ENCODE results near the gene FBXL13. TPM values are rescaled to one million over a fixed set of nuclear protein-coding genes. Genes with fewer than 3 reads are reported as not detected.

FBXL13 gene
- total RNA-seq, 1 donor from 2014 or later = 2.1 TPM

DNA sequence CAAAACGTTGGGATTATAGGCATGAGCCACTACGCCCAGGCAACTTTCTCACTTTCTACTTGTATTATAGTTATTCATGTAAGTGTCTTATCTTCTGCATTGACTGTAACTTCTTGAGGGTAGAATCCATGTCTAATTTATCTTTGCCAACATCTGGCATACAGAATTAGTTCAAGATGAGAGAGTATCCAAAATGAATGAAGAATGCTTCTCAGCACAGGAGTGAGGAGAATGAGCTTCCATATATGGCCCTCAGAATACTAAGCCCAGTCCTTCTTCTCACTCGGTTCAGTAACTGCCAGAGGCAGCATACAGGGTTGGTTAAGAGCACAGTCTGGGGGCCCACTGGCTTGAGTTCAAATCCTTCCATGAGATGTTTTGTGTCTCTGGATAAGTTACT, 236.8 kb downstream of the FBXL13 start:
- no peaks in the 10 kb centered on the region for H3K4me1 Mint-ChIP-seq
- H3K9me3 Mint-ChIP-seq = peaks cover 4% of the 10 kb centered on the region
- no peak overlapping the region for H3K4me3 Mint-ChIP-seq
- no peak for DNase-seq (ENCODE audit: low read depth, low spot score)
- H3K27me3 Mint-ChIP-seq (ENCODE audit: low read depth) = no peaks in the 10 kb centered on the region
- H3K36me3 Mint-ChIP-seq (ENCODE audit: low read depth) = peaks cover 14% of the 10 kb centered on the region
- TF ChIP-seq, protein P1, sequence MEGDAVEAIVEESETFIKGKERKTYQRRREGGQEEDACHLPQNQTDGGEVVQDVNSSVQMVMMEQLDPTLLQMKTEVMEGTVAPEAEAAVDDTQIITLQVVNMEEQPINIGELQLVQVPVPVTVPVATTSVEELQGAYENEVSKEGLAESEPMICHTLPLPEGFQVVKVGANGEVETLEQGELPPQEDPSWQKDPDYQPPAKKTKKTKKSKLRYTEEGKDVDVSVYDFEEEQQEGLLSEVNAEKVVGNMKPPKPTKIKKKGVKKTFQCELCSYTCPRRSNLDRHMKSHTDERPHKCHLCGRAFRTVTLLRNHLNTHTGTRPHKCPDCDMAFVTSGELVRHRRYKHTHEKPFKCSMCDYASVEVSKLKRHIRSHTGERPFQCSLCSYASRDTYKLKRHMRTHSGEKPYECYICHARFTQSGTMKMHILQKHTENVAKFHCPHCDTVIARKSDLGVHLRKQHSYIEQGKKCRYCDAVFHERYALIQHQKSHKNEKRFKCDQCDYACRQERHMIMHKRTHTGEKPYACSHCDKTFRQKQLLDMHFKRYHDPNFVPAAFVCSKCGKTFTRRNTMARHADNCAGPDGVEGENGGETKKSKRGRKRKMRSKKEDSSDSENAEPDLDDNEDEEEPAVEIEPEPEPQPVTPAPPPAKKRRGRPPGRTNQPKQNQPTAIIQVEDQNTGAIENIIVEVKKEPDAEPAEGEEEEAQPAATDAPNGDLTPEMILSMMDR (conservative IDR thresholded peaks at IDR 0.05) = no peak
- no peak overlapping the region for H3K27ac Mint-ChIP-seq (ENCODE audit: unreplicated experiment)

DNA sequence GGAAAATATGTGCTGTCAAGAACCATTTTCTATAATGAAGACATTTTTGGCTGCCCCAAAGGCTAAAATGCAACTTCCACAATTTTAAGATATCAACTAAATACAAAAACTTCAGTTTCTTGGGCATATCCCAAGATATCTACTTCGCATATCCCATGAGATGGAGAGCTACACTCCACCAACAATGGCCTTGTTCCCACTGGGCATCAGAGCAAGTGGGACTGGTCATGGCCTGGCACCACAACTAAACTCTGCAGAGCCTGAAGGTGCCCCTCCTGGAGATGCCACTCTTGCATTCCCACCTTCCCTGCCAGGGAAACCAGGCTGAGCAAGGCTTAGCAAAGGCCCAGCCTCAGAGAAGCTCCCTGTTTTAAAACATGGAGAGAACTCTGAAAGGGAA, 237.6 kb downstream of the FBXL13 start:
- Mint-ChIP-seq H3K27ac (ENCODE audit: unreplicated experiment) (no peak overlapping the region), H3K27me3 (ENCODE audit: low read depth) (no peaks in the 10 kb centered on the region), H3K9me3 (peaks cover 4% of the 10 kb centered on the region), H3K4me3 (no peak overlapping the region), H3K36me3 (ENCODE audit: low read depth) (peaks cover 10% of the 10 kb centered on the region), H3K4me1 (no peaks in the 10 kb centered on the region)
- DNase-seq (ENCODE audit: low read depth, low spot score) = no peak
- TF ChIP-seq, protein P1 (conservative IDR thresholded peaks at IDR 0.05) = no peak

DNA sequence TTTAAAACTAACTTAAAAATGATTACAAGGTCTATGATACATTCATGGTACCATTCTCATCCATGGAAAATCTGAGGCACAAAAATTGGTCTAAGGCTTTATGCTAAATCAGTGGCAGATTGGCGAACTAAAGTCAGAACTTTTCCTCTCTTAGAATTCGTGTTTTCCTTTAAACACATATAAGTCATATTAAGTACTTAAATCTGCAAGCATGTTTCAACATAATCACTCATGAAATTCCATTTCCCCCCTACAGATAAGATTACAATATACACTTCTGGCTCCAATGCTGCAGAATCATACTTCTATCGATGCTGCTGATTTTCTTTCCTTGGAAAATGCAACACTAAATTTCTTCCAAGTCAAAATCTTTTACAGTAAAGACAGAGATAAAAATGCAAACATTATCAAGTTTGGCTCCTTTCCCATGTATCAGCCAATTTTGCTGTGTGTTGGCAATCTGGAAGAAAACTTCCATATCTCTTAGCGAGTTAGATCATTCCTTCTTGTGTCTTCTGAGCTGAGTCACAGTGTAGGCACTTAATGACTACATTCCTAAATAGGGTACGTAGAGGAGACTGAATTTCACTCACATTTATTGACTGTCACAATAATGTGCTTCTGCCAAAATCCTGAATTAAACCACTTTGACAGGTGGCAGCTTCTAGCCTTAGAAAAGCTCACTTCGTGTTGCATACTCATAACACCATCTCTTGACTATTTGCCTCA, 238.2 kb downstream of the FBXL13 start:
- no peak for DNase-seq (ENCODE audit: low read depth, low spot score)
- TF ChIP-seq, protein P1 (conservative IDR thresholded peaks at IDR 0.05) = no peak
- H3K4me1 Mint-ChIP-seq = no peaks in the 10 kb centered on the region
- no peak overlapping the region for H3K4me3 Mint-ChIP-seq
- H3K9me3 Mint-ChIP-seq = peaks cover 4% of the 10 kb centered on the region
- no peaks in the 10 kb centered on the region for H3K27me3 Mint-ChIP-seq (ENCODE audit: low read depth)
- peaks cover 10% of the 10 kb centered on the region for H3K36me3 Mint-ChIP-seq (ENCODE audit: low read depth)
- H3K27ac Mint-ChIP-seq (ENCODE audit: unreplicated experiment) = no peak overlapping the region

DNA sequence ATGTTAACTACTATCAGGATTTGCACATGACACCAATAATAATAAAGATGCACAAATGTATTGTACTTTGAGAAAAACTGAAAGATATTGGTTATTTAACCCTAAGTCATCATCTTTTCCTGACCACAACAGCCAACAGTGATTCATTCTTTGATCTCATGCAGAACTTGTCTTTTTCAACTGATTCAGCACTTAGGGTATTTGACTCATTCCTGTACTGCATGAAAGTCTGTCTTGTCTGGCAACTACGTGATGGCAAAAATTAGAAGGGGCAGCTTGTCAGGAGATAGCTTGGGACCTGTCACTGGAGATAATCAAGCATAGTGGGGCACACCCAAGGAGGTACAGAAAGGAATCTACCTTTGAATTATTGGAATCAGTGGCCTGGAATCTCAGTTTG, 239.6 kb downstream of the FBXL13 start:
- Mint-ChIP-seq H3K36me3 (ENCODE audit: low read depth) (peaks cover 11% of the 10 kb centered on the region), H3K27me3 (ENCODE audit: low read depth) (no peaks in the 10 kb centered on the region), H3K4me3 (no peak overlapping the region), H3K9me3 (peaks cover 4% of the 10 kb centered on the region), H3K4me1 (no peaks in the 10 kb centered on the region), H3K27ac (ENCODE audit: unreplicated experiment) (no peak overlapping the region)
- no peak for DNase-seq (ENCODE audit: low read depth, low spot score)
- TF ChIP-seq, protein P1 (conservative IDR thresholded peaks at IDR 0.05) = no peak

DNA sequence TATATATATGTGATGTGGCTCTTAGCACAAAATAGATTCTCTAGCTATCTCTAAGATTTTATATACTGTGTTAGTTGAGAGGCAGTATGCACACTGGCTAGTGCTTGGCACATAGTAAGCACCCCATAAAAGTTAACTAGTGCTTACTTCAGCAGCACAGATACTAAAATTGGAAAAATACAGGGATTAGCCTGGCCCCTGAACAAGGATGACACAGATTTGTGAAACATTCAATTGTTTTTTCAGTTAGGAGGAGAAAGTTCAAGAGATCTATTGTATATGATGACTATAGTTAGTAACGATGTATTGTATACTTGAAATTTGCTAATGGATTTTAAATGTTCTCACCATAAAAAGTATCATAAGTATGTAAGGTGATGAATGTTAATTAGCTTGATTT, 240.1 kb downstream of the FBXL13 start:
- H3K9me3 Mint-ChIP-seq = peaks cover 4% of the 10 kb centered on the region
- DNase-seq (ENCODE audit: low read depth, low spot score) = no peak
- no peak overlapping the region for H3K27ac Mint-ChIP-seq (ENCODE audit: unreplicated experiment)
- H3K36me3 Mint-ChIP-seq (ENCODE audit: low read depth) = peaks cover 13% of the 10 kb centered on the region
- H3K27me3 Mint-ChIP-seq (ENCODE audit: low read depth) = no peaks in the 10 kb centered on the region
- no peak overlapping the region for H3K4me3 Mint-ChIP-seq
- H3K4me1 Mint-ChIP-seq = no peaks in the 10 kb centered on the region
- TF ChIP-seq, protein P1 (conservative IDR thresholded peaks at IDR 0.05) = no peak
